Measurements from ENCODE around the gene WNT3A.

DNA sequence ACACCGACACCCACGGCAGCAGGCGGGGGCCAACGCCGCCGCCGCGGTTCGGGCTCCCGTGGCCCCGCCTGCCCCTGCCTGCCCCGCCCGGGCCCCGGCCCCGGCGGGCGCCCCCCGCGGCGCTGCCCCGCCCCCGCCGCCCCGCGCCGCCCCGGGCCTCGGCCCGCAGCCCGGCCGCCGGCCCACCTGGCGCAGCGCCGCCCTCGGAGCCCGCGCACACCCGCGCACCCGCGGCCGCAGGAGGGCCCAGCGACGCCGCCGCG, at the start of gene WNT3A:
- TF ChIP-seq POLR2AphosphoS5 (IDR thresholded peaks at IDR 0.05), result no peak
- TF ChIP-seq, protein P1, sequence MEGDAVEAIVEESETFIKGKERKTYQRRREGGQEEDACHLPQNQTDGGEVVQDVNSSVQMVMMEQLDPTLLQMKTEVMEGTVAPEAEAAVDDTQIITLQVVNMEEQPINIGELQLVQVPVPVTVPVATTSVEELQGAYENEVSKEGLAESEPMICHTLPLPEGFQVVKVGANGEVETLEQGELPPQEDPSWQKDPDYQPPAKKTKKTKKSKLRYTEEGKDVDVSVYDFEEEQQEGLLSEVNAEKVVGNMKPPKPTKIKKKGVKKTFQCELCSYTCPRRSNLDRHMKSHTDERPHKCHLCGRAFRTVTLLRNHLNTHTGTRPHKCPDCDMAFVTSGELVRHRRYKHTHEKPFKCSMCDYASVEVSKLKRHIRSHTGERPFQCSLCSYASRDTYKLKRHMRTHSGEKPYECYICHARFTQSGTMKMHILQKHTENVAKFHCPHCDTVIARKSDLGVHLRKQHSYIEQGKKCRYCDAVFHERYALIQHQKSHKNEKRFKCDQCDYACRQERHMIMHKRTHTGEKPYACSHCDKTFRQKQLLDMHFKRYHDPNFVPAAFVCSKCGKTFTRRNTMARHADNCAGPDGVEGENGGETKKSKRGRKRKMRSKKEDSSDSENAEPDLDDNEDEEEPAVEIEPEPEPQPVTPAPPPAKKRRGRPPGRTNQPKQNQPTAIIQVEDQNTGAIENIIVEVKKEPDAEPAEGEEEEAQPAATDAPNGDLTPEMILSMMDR (IDR thresholded peaks at IDR 0.05), result no peak
- TF ChIP-seq POLR2A (IDR thresholded peaks at IDR 0.05), result no peak
- no peak for TF ChIP-seq EP300 (IDR thresholded peaks at IDR 0.05)
